Memory B cell (primary cell): ENCODE data around the gene GID4.
"Not testable (repeated sequence)": the region's sequence is repeated elsewhere in the genome, so short reads cannot be mapped to it uniquely, and the experiment has no call there.

ENCODE experiments used
- ATAC-seq: fragments of 150-1000 bp; cut with Tn5 transposase; 2 replicates; pipeline ENCODE4 v1.10.0; 2021; ENCODE audit warnings: low read depth, mild to moderate bottlenecking, moderate library complexity
- DNase-seq, 2 donors: peaks; one replicate each; pipeline ENCODE4 v3.0.0; 2022; ENCODE audit warnings: low spot score in 2 of 2
- H3K27ac Mint-ChIP-seq: one replicate; pipeline ENCODE4 v1.8.0; 2022; ENCODE audit warnings: mild to moderate bottlenecking, moderate library complexity, mixed read lengths
- H3K27me3 Mint-ChIP-seq: one replicate; pipeline ENCODE4 v1.8.0; 2022; ENCODE audit warnings: mixed read lengths
- H3K36me3 Mint-ChIP-seq: one replicate; pipeline ENCODE4 v1.8.0; 2022; ENCODE audit warnings: mild to moderate bottlenecking, mixed read lengths
- H3K4me1 Mint-ChIP-seq: one replicate; pipeline ENCODE4 v1.8.0; 2022; ENCODE audit warnings: mixed read lengths
- H3K4me3 Mint-ChIP-seq: one replicate; pipeline ENCODE4 v1.8.0; 2022; ENCODE audit warnings: mild to moderate bottlenecking, moderate library complexity, mixed read lengths
- H3K9me3 Mint-ChIP-seq: one replicate; pipeline ENCODE4 v1.8.0; 2022; ENCODE audit warnings: mixed read lengths

GID4 gene

DNA sequence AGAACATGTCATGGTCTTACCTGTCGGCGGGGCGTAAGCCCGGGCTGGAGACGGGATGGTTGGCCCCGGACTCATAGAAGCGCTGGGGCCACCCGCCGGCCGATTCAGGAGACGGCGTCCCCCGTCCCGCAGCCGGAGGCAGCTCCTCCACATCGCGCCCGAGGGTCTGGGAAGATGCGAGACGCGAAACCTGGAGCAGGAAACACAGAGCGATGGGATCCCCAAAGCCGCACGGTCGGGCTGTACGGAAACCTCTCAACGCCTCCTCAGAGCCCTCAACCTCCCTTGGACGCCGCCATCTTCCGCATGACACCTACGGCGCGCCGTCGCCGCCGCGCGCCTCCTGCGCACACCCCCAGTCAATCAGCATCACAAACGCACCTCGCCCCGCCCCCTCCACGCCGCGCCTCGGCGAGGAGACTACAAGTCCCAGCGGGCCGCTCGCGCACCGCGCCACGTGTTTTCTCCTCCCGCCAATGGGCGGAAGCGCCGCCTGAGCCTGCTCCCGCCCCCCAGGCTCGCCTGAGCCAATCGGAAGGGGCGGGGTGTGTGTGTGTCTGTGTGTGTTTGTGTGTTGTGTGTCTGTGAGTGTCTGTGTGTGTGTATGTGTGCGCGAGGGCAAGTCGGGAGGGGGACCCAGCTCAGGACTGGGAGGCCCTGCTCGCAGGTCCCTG, at the start of gene GID4, which contains the start of gene ATPAF2:
TSS of gene GID4 (plus strand) at position 548 of the 674 bp plus-strand sequence. CDS start at position 605, 57 bp downstream.
TSS of gene ATPAF2 (minus strand) at position 308 of the 674 bp plus-strand sequence. CDS start at position 153, 155 bp downstream.
- peak within 1 kb of the TSS; percentile 58 for H3K27ac Mint-ChIP-seq
- H3K4me3 Mint-ChIP-seq = peak within 1 kb of the TSS; percentile 87
- ATAC-seq = peak; percentile 85
- H3K27me3 Mint-ChIP-seq = no peaks in the 10 kb centered on the region
- peaks cover 39% of the 10 kb centered on the region for H3K4me1 Mint-ChIP-seq
- H3K36me3 Mint-ChIP-seq = peaks cover 2% of the 10 kb centered on the region
- no peaks in the 10 kb centered on the region for H3K9me3 Mint-ChIP-seq
- peak; percentile 98 to 99 for DNase-seq

DNA sequence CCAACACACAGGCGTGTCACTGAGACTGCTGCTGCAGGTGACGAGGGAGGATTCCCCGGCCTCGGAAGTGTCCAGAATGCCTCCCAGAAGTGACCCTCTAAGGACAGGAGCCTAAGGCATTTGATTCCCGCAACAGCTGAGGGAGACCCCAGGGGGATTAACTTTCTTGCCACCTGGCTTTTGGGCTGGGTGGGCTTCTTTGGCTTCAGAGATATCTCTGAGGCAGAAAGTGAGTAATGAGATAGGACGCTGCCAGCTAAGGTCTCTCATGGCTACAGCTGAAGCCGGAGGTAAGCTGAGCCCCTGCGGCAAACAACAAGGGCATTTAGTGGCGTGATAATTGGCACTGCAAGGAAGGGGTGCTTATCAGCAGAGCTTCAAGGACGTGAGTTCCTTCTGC, 49.6 kb upstream of the GID4 start:
- Mint-ChIP-seq H3K27ac (no peak overlapping the region), H3K36me3 (no peaks in the 10 kb centered on the region), H3K27me3 (no peaks in the 10 kb centered on the region), H3K9me3 (no peaks in the 10 kb centered on the region), H3K4me3 (no peak overlapping the region), H3K4me1 (no peaks in the 10 kb centered on the region)
- DNase-seq = no peak
- no peak for ATAC-seq

DNA sequence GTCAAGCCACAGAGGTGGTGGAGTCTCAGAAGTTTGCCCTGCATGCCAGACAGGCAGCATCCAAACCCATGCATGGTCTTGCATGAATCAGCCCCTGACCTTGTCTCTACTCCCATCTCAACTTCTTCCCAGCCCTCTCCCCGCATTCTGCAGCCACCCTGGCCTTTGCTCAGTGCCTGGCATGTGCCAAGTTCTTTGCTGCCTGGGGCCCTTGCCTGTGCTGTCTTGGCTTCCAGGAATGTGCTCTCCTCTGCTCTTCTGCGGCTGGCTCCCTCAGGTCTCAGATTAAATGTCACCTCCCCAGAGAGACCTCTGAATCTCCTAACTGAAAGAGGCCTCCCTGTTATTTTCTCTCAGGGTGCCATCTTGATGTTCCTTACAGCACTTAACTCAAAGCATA, 48.9 kb upstream of the GID4 start:
- H3K27ac Mint-ChIP-seq = no peak overlapping the region
- H3K4me1 Mint-ChIP-seq = no peaks in the 10 kb centered on the region
- no peaks in the 10 kb centered on the region for H3K9me3 Mint-ChIP-seq
- no peaks in the 10 kb centered on the region for H3K27me3 Mint-ChIP-seq
- DNase-seq (no peak), ATAC-seq (no peak)
- H3K4me3 Mint-ChIP-seq = no peak overlapping the region
- H3K36me3 Mint-ChIP-seq = no peaks in the 10 kb centered on the region

DNA sequence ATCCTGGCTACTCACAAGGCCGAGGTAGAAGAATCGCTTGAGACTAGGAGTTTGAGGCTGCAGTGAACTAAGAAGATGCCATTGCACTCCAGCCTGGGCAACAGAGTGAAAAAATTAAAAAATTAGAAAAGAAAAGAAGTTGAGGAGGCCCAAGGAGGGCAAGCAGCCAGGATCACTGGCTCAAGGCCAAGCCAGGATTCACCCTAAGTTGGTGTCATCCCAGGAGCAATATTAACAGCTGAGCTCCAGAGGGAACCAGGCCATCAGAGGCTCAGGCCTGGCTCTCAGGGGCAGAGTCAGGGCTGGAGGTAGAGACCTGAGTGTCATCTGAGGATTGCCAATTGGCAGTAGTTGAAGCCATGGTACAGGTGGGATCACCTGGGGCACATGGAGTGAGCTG, 45.8 kb upstream of the GID4 start:
- Mint-ChIP-seq H3K4me3 (no peak overlapping the region), H3K27ac (no peak overlapping the region), H3K4me1 (no peaks in the 10 kb centered on the region), H3K27me3 (no peaks in the 10 kb centered on the region), H3K9me3 (no peaks in the 10 kb centered on the region), H3K36me3 (no peaks in the 10 kb centered on the region)
- DNase-seq (no peak), ATAC-seq (no peak)

DNA sequence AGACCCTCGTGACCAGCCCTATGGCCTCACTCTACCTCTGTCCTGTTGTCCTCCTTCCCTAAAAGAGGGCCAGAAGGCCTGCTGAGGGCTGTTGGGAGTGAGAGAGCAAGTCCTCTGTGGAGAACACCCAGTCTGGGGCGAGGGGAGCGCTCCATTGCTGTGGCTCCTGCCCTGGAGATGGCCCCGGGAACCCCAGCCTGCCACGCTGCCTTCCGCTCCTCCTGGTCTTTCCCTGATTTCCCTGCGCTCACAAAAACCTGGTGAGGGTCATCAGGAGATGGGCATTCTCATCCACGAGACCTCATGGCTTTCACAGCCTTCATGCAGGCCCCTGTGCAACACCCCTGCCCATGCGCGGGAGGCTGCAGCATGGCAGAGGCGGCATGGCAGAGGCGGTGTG, 45.4 kb upstream of the GID4 start:
- Mint-ChIP-seq H3K27me3 (no peaks in the 10 kb centered on the region), H3K27ac (no peak overlapping the region), H3K4me1 (no peaks in the 10 kb centered on the region), H3K36me3 (no peaks in the 10 kb centered on the region), H3K9me3 (no peaks in the 10 kb centered on the region), H3K4me3 (no peak overlapping the region)
- DNase-seq (no peak), ATAC-seq (no peak)

DNA sequence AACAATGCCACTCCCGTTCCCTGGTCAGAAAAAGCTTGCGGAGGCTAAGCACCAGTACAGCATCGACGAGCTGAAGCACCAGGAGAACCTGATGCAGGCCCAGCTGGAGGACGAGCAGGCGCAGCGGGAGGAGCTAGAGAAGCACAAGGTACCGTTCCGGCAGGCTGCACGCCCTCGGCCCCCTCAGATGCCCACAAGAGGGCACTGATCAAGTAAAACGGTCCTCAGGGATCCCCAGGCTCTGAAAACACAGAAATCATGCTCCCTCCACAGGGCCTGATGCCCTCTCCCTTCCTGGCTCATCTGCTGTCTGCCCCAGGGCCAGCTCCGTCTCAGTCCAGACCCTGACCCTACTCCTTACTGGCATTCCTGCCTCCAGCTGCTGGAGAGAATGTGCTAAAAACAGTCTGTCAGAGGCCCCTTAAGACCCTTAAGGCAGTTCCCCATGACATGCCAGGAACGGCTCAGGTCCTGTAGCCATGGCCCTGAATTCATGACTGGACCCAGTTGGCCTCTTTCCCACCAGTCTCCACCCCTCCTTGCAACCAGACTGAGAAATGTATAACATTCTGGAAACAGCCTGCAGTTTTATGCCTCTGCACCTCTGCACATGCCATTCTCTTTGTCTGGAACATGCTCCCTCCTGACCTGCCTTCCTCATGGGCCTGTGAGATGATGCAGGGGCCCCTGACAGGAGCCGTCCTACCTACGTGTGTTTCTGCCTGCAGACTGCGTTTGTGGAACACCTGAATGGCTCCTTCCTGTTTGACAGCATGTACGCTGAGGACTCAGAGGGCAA, 44.7 kb upstream of the GID4 start:
- Mint-ChIP-seq H3K36me3 (no peaks in the 10 kb centered on the region), H3K4me3 (no peak overlapping the region), H3K27me3 (no peaks in the 10 kb centered on the region), H3K4me1 (no peaks in the 10 kb centered on the region), H3K9me3 (no peaks in the 10 kb centered on the region), H3K27ac (no peak overlapping the region)
- DNase-seq (no peak), ATAC-seq (peak; percentile 49)

DNA sequence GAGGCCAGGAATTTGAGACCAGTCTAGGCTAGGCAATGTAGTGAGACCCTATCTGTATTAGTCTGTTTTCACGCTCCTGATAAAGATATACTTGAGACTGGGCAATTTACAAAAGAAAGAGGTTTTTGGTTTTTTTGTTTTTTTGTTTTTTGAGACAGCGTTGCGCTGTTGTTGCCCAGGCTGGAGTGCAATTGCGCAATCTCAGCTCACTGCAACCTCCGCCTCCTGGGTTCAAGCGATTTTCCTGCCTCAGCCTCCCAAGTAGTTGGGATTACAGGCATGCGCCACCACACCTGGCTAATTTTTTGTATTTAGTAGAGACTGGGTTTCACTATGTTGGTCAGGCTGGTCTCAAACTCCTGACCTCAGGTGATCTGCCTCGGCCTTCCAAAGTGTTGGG, 43.3 kb upstream of the GID4 start:
- H3K27ac Mint-ChIP-seq, H3K36me3 Mint-ChIP-seq, H3K4me3 Mint-ChIP-seq, H3K4me1 Mint-ChIP-seq, ATAC-seq, H3K27me3 Mint-ChIP-seq, DNase-seq, H3K9me3 Mint-ChIP-seq: not testable (repeated sequence)

DNA sequence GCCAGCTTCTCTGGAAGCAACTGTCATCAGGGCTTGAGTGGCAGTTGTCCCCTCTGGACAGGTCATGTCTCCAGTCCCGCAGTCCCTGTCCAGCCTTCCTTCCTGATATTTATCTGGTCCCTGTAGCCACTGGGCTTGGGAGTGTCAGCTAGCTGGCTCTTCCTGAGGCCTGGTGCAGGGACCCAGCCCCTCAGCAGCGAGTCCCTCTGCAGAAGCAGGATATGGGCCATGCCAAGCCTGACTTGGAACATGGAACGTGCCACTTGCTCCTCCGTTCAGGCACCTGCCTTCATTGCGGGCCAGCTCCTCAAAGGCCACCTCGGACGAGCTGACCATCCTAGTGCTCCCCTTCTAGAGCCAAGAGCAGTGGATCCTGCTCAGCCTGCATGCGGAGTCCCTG, 40.3 kb upstream of the GID4 start:
- H3K4me3 Mint-ChIP-seq = no peak overlapping the region

DNA sequence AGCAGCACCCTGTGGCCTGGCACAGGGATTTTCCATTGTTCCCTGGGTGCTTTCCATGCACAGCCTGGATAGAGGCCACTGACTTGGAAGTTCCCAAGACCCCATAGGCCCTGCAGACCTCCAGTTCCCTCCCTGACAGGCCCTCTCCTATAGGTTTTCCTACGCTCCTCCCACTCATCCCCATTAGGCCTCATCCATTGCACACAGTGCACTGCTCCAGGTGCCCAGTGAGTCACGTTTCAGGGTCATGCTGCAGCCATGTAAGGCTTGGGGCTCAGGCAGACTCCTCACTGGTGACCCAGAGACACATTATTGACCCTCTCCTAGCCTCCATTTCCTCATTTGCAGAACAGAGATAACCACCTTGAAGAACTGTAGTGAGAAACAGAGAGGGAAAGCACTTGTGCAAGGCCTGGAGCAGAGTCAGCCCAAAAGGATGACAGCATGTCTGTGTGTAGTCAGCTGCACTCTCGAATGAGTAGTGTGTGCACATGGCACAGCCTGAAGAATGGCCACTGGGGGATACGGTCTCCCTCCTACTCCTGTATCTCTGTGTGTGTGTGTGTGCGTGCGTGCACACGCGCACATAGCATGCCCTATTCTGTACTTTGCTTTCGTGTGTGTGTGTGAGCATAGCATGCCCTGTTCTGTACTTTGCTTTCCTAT, 39.7 kb upstream of the GID4 start:
- Mint-ChIP-seq H3K36me3 (no peaks in the 10 kb centered on the region), H3K27me3 (no peaks in the 10 kb centered on the region), H3K27ac (no peak overlapping the region), H3K4me1 (peaks cover 3% of the 10 kb centered on the region), H3K9me3 (no peaks in the 10 kb centered on the region), H3K4me3 (no peak overlapping the region)
- DNase-seq (no peak), ATAC-seq (no peak)

More for the DNA sequence above, 40.3 kb upstream of the GID4 start:
- Mint-ChIP-seq H3K9me3 (no peaks in the 10 kb centered on the region), H3K36me3 (no peaks in the 10 kb centered on the region), H3K27ac (no peak overlapping the region), H3K27me3 (no peaks in the 10 kb centered on the region), H3K4me1 (peaks cover 3% of the 10 kb centered on the region)
- no peak for ATAC-seq
- DNase-seq = no peak

DNA sequence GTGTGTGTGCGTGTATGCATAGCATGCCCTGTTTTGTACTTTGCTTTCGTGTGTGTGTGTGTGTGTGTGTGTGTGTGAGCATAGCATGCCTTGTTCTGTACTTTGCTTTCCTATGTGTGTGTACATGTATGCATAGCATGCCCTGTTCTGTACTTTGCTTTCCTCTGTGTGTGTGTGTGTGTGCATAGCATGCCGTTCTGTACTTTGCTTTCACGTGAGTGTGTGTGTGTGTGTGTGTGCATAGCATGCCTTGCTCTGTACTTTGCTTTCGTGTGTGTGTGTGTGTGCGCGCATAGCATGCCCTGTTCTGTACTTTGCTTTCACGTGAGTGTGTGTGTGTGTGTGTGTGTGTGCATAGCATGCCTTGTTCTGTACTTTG, 39.2 kb upstream of the GID4 start:
- Mint-ChIP-seq H3K9me3 (no peaks in the 10 kb centered on the region), H3K27ac (no peak overlapping the region), H3K4me1 (peaks cover 3% of the 10 kb centered on the region), H3K27me3 (no peaks in the 10 kb centered on the region), H3K4me3 (no peak overlapping the region), H3K36me3 (no peaks in the 10 kb centered on the region)
- no peak for ATAC-seq
- no peak for DNase-seq

DNA sequence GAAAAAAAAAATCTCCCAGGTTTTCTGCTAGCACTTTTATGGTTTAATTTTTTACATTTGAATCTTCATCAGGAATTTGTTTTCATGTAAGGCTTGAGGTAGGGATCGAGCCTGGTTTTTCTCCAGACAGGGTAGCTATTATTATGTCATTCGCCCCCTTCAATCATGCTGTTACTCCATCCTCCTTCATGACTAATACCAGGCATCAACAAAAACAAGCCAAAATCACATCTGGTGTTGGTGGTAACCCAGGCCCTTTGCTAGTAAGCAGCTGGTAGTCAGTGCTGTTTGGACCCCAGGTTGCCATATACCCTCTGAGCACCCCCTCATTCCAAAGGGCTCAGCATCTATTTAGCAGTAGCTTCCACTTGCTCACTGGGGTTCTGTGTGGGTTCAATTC, 37.0 kb upstream of the GID4 start:
- H3K4me3 Mint-ChIP-seq = no peak overlapping the region
- H3K9me3 Mint-ChIP-seq = no peaks in the 10 kb centered on the region
- no peak overlapping the region for H3K27ac Mint-ChIP-seq
- DNase-seq (no peak), ATAC-seq (no peak)
- peaks cover 3% of the 10 kb centered on the region for H3K4me1 Mint-ChIP-seq
- H3K36me3 Mint-ChIP-seq = peaks cover 9% of the 10 kb centered on the region
- no peaks in the 10 kb centered on the region for H3K27me3 Mint-ChIP-seq

DNA sequence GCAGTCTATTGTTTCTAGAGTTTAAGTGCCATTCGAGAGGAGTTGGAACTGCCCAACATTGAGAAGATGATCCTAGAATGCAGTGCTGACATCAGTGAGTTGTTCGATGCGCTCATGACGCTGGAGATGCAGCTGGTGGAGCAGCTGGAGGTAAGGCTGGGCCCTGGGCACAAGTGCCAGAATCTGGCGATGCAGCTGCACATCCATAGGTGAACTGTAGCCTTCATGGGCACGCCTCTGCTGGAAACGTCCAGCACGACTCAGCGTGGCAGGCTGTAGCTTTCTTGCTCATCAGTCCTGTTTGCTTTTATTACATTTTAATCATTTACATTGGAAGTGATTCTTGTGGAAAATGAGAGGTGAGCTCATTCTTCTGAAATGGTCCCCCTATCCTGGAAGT, 34.9 kb upstream of the GID4 start:
- Mint-ChIP-seq H3K27ac (no peak overlapping the region), H3K9me3 (no peaks in the 10 kb centered on the region), H3K27me3 (no peaks in the 10 kb centered on the region), H3K4me3 (no peak overlapping the region), H3K36me3 (peaks cover 13% of the 10 kb centered on the region), H3K4me1 (peaks cover 3% of the 10 kb centered on the region)
- DNase-seq = no peak
- no peak for ATAC-seq

DNA sequence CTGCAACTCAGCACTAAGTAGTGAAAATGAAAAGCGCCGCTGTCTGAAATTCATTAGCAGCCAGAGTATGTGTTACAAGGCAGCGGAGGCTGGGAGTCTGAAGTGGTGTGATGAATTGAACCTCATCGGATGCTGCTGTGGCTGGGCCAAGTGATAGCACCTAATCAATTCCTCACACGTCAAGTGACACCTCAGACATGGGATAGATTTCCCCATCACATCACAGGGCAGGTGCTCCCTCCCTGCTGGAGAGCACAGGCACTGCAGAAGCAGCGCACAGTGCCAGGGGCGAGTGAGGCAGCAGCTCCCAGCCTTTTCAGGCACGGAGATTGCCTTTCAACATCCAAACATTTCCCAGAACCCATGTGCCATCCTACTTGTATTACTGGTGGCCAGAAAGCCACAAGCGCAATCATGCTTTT, 34.3 kb upstream of the GID4 start:
- peaks cover 3% of the 10 kb centered on the region for H3K4me1 Mint-ChIP-seq
- H3K36me3 Mint-ChIP-seq = peaks cover 18% of the 10 kb centered on the region
- no peaks in the 10 kb centered on the region for H3K9me3 Mint-ChIP-seq
- H3K27me3 Mint-ChIP-seq = no peaks in the 10 kb centered on the region
- H3K4me3 Mint-ChIP-seq = no peak overlapping the region
- no peak for ATAC-seq
- H3K27ac Mint-ChIP-seq = no peak overlapping the region
- DNase-seq = no peak

DNA sequence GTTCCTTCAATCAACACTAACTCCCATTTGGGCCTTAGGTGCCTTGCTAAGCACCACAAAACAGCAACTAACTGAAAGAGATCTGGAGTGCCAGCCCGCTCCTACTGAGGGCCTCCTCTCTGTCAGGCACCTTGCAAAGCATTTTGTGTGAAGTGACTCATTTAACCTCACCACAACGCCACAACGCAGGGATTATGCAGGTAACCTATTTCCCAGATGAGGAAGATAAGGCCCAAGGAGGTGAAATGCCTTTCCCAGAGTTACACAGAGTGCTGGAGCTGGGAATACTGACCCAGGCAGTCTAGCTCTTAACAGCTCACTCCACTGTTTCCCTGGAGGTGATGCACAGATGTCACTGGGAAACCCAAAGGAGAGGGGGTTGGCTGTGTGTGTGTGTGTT, 33.7 kb upstream of the GID4 start:
- H3K4me1 Mint-ChIP-seq = peaks cover 3% of the 10 kb centered on the region
- peaks cover 22% of the 10 kb centered on the region for H3K36me3 Mint-ChIP-seq
- DNase-seq (no peak), ATAC-seq (no peak)
- no peaks in the 10 kb centered on the region for H3K27me3 Mint-ChIP-seq
- no peak overlapping the region for H3K4me3 Mint-ChIP-seq
- peak overlapping the region; percentile 77 for H3K27ac Mint-ChIP-seq
- no peaks in the 10 kb centered on the region for H3K9me3 Mint-ChIP-seq
